ENCODE results near the gene STK35.

The STK35 gene

DNA sequence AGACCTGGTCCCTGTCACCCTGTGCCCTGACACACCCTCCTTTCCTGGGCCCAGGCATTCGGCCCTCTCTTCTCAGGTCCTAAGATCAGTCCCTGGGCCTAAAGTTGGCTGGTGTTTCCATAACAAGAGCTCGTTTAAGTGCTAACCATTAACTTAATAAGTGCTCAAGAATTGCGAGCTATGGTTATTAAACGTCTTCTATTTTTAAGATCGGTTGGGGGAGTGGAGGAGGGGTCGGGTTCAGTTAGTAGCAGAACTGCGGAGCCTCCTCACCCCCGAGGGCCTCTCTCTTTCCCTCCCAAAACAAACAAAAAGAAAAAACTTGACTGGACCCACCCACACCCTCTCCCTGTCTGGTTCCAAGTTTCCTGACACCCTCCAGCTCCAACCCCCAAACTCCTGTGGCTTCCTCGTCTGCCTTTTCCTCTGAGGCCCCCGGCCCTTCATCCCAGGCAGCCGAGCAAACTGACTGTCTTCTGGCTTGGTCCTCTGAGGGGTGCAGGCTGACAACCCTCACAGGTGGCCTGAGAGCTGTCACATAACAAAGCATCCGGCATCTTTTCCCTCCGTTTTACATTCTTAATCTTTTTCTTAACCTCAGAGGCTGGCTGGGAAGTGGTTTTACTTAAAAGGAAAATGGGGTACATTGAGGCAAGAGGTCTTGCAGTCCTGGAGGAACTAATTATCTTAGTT, 2.0 kb downstream of the STK35 start:
- in situ Hi-C loops (cut with HindIII; ENCODE audit: low sequenced_read_pairs): no loop called here

DNA sequence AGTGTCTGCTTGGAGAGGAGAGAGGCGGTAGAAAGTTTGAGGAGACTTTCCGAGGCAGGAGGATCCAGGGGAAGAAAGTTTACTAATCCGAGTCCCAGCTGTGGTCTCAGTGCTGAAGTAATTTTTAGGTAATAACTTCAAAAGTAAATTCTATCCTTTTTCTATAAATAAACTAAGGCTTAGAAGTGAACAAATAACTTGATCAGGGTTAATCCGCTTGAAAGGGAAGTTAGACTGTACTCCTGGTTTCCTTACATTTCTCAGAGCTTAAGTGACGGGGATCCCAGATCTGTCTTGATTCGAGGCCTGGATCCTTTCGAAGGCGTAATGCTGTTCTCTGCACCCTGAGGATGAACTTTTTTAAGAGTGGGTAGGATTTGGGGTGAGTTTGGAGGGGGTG, 2.6 kb downstream of the STK35 start:
- in situ Hi-C loops (cut with HindIII; ENCODE audit: low sequenced_read_pairs): no loop called here

DNA sequence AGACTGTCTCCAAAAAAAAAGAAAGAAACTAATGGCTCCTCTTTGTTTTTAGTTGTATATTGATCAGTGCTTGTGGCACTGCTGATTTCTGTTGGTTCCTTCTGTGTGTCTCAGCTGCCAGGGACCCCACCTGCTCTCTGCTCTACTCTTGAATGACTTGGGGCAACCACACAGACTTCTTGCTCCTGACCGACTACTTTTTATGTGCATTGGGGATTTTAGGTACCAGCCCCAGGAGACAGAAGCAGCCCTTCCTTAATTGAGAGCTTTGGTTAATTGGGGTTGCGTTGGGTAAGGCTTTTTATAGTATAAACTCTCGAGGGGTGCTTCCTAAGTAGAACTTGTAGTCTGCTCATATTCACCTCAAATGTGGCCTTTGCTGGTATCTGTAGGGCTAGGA, 6.9 kb downstream of the STK35 start:
- in situ Hi-C loops (cut with HindIII; ENCODE audit: low sequenced_read_pairs): no loop called here

DNA sequence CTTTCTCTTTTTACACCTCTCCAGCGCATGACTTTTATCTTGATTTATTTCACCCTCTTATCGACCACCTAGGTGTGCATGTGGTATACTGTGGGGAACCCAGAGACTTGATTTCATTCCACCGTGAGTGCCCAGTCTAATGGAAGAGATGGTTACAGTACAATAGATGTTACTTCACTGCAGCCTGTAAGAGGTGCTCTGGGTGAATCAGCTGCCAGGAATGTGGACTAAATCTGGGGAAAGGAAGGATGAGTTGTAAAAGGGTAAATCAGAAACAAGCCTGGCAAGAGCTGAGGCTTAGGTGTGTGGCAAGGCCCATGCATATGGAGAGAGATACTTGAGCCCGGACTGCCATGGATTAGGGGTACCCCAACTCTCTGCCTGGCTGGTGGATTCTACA, 7.4 kb downstream of the STK35 start:
- in situ Hi-C loops (cut with HindIII; ENCODE audit: low sequenced_read_pairs): no loop called here

DNA sequence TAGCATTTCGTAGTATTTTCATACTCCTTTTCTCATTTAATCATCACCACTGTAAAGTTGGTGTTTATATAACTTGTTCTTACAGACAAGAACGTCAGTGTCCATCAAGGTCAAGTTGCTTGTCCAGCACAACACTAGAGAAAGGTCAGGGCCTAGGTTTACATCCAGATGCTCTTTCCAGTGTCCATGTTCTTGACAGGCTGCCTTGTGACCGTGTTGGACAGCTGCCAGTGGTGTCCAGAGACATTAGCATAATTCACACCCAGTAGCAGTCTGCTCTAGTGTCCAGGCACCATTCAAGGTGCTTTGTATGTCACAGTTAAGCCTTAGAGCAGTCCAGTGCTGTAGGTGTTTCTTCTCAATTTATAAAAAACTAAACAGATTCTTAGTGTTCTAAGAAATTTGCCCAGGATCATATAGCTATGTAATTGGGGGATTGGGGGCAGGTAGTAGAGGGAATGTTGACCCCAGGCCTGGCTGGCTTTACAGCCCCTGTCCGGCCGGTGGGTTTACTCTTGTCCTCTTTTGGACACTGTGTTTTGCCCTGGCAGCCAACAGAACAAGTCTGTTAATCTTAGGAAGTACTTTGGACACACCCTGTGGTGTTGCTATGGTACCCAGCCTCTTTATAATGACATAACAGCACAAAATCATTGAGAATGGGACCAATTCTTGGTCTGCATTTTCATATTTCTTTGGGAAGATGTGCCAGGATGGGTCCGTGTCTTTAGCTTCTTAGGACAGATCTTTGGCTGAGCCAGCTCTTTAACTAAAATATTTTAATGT, 8.0 kb downstream of the STK35 start:
- in situ Hi-C loops (cut with HindIII; ENCODE audit: low sequenced_read_pairs): no loop called here

DNA sequence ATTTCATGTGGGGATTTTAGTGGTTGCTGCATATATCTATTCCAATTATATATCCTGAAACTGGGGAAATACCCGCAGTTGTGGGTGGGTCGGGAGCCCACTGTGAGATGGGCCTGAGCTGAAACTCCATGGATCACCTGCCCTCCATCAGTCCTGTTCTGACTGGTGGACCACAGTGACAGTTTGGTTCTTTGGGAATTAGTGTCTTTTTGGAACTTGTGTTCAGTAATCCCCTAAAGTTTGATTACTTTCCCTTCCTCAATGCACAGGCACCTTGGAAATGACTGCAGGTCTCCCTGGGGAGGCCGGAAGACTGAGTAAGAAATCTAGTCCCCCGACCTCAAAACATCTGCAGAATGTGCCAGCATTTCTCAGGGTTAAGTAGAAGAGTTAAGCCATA, 11.3 kb downstream of the STK35 start:
- in situ Hi-C loops (cut with HindIII; ENCODE audit: low sequenced_read_pairs): no loop called here

DNA sequence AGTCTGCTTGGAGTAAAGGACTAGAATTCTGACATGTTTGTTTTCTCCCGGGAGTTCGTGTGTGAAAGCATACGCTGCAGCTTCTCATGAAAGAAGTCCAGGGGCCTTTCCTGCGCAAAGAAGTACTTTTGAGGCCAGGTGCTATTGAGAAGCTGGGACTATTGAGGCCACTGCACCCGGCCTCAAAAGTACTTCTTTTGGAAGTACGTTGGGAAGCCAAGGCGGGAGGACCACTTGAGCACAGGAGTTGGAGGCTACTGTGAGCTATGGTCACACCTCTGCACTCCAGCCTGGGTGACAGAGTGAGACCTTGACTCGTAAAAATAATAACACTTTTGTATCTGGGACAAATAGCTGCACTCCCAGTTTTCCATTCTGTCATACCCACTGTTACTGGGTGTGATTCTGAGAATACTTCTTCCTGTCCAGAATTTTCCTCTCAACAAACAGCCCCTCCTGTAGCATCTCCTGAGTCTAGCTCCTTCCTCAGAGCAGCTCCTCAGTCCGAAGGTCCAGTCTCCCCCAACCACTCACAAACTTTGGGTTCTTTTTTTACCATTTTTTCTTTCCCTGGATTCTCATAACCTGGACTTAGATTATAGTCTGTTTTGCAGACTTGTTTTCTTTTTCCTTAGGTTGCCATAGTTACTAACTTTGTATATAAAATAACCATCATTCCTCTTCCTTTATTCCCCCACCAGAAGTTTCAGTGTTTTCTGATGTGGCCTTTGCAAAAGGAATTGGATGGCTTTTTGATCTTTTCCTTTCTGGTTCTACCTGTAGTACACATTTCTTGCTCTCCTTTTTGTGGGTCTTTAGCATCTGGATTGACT, 12.7 kb downstream of the STK35 start:
- in situ Hi-C loops (cut with HindIII; ENCODE audit: low sequenced_read_pairs): no loop called here

DNA sequence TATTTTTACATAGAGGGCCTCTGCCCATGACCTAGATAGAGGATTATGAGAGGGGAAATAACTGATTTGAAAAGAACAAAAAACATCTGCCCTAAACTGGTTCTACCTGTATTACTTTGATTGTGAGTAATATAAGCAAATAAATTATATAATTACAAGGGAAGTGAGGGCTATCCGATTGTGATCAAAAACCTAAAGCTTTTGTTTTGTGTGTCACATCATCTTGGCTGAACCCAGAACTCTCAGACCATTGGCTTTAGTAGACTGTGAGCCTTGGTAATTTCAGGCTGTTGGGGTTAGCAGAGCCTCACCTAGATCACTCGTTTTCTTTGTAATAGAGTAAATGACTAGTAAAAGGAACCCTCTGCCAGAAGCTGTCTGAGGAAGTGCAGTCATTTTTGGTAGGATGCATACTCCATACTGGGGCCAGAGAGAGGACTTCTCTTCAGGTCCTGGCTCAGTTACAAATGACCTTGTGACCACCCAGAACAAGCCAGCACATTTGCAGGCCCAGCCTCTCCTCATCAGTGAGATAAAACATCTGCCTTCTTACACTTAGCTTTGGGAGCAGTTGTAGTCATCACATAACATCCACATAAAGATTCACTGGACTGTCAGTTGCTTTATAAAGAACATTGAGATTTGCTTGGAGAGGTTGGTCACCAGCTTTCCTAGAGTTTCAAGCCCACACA, 13.5 kb downstream of the STK35 start:
- in situ Hi-C loops (cut with HindIII; ENCODE audit: low sequenced_read_pairs): no loop called here

DNA sequence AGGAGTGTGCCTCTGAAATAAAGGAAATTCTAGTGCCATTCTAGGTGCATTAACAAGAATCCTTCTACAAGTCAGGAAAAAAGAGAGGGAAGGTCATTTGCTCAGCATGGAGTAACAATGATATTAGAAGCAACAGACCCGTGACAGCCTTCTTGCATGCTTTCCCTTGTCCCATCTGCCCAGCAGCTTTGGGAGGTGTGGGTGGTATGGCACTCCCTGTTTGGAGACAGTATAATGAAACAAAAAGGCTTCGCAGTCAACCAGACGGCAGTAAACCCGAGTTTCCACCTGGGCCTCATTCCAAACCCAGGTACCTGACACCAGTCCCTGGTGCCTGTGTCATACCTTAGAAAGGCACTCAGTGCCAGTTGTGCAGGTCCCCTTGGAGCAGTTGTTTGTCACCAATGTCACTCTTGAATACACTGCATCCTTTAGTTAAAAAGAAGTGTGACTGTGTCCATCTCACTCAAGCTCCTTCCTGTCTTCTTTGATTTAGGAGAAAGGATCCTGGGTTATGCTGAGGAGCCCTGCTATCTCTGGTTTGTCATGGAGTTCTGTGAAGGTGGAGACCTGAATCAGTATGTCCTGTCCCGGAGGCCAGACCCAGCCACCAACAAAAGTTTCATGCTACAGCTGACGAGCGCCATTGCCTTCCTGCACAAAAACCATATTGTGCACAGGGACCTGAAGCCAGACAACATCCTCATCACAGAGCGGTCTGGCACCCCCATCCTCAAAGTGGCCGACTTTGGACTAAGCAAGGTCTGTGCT, 14.7 kb downstream of the STK35 start:
- in situ Hi-C loops (cut with HindIII; ENCODE audit: low sequenced_read_pairs): no loop called here

DNA sequence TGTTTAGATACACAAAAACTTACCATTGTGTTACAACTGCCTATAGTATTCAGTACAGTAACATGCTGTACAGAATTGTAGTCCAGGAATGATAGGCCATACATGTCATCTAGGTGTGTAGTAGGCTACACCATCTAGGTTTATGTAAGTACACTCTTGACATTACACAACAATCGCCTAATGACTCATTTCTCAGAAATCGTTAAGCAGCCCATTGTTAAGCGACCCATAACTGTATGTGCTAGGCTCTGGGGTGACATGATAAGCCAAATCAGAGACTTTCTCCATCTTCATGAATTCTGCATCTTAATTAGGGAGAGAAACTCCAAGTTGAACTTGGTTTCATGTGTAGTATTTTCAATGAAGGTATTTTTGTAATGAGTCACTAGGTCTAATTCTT, 17.2 kb downstream of the STK35 start:
- in situ Hi-C loops (cut with HindIII; ENCODE audit: low sequenced_read_pairs): no loop called here

DNA sequence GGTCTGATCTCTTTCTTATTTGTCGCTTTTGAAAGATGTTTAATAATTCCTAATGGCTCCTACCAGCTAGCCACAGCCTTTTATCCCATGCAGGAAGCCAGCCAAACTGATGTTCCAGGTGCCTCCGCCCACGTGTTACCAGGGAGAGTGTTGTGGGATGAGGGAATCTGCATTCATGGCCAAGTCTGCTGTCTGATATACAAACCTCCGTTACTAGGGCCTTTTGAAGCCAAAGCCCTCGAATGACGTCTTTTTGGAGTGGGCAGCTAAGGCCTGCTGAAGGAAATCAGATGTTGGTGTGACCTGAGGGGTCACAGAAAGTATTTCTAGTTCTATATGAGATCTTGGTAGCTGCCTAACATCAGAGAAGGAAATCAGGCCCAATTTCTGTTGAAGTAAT, 21.3 kb downstream of the STK35 start:
- in situ Hi-C loops (cut with HindIII; ENCODE audit: low sequenced_read_pairs): no loop called here

DNA sequence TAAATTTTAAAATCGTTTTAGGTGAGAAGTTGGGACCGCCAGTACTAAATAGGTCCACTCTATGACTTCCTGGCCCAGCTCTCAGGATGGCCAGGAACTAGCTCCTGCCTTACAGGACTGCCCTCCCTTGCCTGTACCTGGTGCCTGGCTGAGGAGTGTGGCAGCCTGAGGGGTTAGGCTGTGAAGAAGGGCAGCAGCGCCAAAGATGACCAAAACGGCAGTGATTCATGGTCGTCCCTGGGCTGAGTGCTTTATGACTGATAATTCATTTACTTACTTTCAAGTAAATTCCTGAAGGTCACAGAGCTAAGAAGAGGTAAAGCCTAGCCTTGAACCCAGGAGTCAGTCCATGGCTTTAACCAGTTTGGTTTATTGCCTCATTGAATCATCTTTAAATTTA, 22.1 kb downstream of the STK35 start:
- in situ Hi-C loops (cut with HindIII; ENCODE audit: low sequenced_read_pairs): no loop called here

DNA sequence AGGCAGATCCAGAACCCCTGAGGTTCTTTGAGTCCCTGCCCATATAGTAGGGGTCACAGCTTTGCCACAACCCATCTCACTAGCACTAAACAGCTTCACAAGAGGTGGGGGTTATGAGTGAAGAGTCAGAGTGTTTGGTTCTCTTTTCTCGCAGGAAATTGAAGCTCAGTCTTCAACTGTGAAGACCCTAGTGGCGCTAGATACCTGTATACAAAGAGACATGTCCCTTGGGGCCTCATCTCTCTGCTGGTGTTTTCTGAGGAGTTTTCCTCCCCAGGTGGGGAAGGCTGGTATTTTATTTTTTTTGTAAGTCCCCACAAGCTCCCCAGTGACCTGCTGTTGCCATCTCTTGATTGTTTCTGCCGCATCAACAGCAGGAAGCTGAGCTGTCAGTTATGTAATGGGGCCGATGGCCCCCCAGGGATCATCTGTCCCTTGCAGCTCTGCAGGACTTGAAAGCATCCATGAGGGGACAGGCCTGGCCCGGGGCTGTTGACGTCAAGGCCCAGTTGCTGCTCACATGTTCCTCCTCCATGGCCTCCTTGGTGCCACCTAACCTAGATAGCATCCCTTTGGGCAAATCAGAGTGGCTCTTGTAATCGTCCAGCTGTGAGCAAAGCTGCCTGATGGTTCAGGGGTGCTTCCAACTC, 23.1 kb downstream of the STK35 start:
- in situ Hi-C loops (cut with HindIII; ENCODE audit: low sequenced_read_pairs): no loop called here

DNA sequence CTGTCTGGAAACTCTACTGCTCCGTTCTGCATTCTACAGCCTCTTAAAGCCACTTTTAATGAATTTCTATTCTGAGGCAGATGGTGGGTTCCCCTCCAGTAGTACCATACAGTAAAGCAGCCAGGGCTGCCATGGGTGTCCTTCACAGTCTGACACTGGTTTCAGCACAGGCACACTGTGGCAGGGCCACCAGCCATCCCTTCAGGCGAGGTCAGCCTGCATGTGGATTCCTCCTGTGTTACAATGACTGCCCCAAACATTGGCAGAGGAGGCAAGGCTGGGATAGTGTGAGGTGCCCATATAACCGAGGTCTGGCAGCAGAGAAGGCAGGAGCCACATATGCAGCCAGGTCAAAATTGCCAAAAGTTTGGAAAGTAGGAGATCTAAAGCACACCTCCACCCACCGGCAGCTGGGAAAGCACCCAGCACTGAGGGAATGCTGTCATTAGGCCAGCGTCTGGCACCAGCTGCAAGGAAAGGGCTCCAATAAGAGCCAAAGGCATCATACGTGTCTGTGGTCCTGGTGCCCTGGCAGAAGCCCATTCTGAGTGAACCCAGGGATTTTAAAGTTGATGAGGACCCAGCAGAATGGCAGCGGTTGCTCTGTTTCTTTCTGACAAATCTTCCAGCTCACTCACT, 24.0 kb downstream of the STK35 start:
- in situ Hi-C loops (cut with HindIII; ENCODE audit: low sequenced_read_pairs): no loop called here

DNA sequence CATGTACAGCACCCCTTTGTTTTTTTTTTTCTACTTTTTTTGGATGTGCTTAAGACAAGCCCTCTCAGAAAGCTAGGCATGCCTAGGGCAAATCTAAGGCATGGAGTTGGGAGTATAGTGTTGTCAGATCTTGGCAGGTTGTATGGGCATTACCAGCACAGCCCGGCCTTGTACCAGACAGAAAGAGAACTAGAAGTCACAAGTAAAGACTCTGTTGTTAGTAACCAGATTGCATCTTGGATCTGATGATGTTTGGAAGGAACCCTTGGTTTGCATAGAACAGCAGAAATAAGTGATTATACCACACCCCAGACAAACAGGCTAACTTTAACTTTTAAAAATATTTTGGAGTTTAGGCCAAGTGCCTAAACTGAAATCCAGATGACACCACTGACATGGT, 25.6 kb downstream of the STK35 start:
- in situ Hi-C loops (cut with HindIII; ENCODE audit: low sequenced_read_pairs): no loop called here

DNA sequence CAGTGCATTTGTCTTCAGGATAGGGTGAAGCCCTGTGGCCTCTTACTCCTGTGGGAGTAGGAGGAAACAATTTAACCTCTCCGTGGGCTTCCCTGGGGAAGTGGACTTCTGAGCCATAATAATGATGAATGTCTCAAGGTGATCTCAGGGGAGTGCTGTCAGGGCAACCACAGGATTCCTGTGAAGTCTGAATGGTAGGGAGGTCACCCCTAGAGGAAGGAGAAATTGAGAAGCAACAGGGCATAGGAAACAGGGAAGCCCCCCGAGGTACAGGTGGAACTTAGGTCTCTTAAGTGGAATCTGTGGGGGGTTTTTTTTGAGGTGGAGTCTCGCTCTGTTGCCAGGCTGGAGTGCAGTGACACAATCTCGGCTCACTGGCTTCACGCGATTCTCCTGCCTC, 26.9 kb downstream of the STK35 start:
- in situ Hi-C loops (cut with HindIII; ENCODE audit: low sequenced_read_pairs): no loop called here

DNA sequence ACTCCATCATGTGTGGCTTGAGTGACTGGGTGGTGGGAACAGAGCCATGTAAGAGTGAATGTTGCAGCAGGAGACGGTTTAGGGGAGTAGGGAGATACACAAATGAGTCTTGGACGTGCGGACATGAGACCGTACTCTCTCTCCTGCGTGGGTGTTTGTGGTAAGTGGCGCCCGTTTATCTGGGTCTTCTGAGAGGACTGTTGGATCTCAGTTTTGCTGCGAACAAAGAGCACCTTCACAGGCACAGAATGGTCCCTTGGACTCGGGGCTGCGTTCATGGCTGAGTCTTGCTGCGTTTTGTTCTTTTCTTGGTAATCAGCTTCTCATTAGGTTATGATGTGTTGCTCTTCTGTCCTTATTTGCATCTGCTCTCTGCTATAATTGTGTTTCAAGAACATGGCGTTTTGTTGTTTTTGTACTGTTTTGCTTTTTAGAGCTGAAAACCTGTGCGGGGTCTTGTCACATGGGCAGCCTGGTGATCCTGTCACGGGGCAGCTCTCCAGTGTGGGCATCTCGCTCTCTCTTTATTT, 28.5 kb downstream of the STK35 start:
- in situ Hi-C loops (cut with HindIII; ENCODE audit: low sequenced_read_pairs): no loop called here

DNA sequence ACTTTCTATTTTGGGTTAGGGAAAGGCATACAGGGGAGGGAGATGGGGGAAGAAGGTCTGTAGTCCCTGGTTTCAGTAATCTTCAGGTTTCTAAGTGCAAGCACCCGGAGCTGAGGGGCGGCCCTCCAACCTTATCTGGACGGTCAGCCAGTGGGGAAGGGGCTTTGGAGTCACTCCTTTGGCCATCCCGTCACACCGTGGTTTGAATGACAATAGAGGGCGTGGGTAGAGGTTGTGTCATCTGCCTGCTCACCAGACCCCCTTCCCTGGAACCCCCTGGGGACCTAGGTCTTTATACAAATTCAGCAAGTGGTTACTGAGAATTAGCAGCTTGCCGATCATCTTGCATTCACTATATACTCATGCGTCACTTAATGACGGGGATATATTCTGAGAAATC, 29.1 kb downstream of the STK35 start:
- in situ Hi-C loops (cut with HindIII; ENCODE audit: low sequenced_read_pairs): no loop called here

DNA sequence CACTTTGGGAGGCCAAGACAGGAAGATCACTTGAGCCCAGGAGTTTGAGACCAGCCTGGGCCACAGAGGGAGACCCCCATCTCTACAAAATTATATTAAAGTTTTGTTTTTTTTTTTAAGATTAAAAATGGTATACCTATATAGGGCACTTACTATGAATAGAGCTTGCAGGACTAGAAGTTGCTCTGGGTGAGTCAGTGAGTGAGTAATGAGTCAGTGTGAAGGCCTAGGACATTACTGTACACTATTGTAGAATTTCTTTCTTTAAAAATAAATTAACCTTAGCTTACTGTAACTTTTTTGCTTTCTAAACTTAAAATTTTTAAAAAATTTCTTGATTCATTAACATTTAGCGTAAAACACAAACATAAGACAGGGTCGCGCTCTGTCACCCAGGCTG, 29.7 kb downstream of the STK35 start:
- in situ Hi-C loops (cut with HindIII; ENCODE audit: low sequenced_read_pairs): no loop called here
